DMS79 treated with DMSO at 0.1 percent for 48 hours (cell line): ENCODE measurements around the gene MT2A.
"Not testable (repeated sequence)": the region's sequence is repeated elsewhere in the genome, so short reads cannot be mapped to it uniquely, and the experiment has no call there.

Experiments used
- DNase-seq: peaks from one replicate; lab custom pipeline; 2025; lab: John Stamatoyannopoulos, UW

MT2A gene

DNA sequence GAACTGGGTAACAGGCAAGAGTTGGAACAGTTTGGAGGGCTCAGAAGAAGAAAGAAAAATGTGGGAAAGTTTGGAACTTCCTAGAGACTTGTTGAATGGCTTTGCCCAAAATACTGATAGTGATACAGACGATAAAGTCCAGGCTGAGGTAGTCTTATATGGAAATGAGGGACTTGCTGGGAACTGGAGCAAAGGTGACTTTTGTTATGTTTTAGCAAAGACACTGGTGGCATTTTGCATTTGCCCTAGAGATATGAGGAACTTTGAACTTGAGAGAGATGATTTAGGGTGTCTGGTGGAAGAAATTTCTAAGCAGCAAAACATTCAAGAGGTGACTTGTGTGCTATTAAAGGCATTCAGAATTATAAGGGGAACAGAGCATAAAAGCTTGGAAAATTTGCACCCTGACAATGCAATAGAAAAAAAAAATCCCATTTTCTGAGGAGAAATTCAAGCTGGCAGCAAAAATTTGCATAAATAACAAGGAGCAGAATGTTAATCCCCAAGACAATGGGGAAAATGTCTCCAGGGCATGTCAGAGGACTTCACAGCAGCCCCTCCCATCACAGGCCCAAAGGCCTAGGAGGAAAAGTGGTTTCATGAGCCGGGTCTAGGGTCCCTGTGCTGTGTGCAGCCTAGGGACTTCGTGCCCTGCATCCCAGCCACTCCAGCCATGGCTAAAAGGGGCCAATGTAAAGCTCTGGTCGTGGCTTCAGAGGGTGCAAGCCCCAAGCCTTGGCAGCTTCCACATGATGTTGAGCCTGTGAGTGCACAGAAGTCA, 13.5 kb downstream of the MT2A start:
- DNase-seq: not testable (repeated sequence)

DNA sequence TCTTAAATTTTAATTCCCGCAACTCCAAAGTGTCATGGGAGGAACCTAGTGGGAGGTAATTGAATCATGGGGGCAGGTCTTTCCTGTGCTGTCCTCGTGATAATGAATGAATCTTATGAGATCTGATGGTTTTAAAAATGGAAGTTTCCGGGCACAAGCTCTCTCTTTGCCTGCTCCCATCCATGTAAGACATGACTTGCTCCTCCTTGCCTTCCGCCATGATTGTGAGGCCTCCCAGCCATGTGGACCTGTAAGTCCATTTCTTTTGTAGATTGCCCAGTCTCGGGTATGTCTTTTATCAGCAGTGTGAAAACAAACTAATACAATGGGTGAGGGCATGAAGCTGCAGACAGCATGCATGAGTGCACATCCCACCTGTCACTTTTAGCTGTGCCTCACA, 14.8 kb downstream of the MT2A start:
- DNase-seq: not testable (repeated sequence)

DNA sequence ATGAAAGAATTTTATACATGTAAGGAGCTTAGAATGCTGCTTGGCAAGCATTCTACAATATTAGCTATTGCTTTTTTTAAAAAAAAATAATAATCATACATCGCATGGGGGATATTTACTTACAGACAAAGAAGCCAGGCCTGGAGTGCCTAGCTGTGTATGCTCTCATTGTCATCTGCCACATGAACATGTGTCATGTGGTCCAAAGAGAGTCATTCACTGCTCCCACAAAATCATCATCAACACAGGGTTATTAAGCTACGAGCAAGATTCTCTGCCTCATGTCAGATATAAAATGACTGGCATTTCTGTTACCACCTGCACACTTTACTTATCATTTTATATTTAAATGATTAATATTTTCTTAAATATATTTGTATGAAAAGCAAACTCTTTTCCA, 15.3 kb downstream of the MT2A start:
- no peak for DNase-seq

GRCh38 chr16:56625140-56625942, 17.0 kb downstream of the MT2A start, which contains the start of gene MT1E:
TSS of gene MT1E (plus strand) at chr16:56625781. CDS start at chr16:56625852, 71 bp downstream.
- DNase-seq: peak; percentile 34

GRCh38 chr16:56625943-56626654, 17.7 kb downstream of the MT2A start:
- peak; percentile 34 for DNase-seq

DNA sequence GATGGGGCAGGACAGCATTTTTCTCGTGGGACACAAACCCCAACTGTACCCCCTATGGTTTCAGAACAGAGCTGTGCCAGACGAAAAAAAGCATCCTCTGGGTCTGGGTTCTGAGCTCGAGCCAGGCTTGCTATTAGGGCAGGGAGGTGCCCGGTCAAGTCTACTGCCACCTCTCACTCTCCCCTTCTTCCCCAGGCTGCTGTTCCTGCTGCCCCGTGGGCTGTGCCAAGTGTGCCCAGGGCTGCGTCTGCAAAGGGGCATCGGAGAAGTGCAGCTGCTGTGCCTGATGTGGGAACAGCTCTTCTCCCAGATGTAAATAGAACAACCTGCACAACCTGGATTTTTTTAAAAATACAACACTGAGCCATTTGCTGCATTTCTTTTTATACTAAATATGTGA, 18.3 kb downstream of the MT2A start:
- DNase-seq: no peak

- DNase-seq: no peak
Observed at GRCh38 chr16:56628486-56629350, 20.3 kb downstream of the MT2A start.

- DNase-seq: no peak
Observed at GRCh38 chr16:56629531-56629930, 21.1 kb downstream of the MT2A start.

DNA sequence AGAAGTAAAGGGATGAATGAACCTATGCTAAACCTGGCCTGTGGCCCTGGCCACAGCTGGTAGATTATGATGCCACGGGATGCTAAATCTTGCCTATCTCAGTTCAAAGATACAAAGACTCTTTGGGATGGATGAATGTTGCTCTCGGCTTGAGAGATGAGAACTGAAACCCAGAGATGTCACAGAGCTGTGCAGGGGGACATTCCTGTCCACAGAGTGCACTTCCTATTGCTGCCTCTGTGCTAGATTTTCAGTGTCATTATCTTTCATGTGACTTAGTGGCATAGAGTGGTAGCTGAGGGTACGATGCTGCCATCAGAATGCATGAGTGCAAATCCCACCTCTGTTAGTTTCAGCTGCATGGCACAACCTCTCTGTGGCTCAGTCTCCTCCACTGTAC, 21.8 kb downstream of the MT2A start:
- no peak for DNase-seq

- DNase-seq: no peak
Observed at GRCh38 chr16:56631197-56631596, 22.8 kb downstream of the MT2A start.

- DNase-seq: no peak
Observed at GRCh38 chr16:56631832-56632155, 23.4 kb downstream of the MT2A start.

DNA sequence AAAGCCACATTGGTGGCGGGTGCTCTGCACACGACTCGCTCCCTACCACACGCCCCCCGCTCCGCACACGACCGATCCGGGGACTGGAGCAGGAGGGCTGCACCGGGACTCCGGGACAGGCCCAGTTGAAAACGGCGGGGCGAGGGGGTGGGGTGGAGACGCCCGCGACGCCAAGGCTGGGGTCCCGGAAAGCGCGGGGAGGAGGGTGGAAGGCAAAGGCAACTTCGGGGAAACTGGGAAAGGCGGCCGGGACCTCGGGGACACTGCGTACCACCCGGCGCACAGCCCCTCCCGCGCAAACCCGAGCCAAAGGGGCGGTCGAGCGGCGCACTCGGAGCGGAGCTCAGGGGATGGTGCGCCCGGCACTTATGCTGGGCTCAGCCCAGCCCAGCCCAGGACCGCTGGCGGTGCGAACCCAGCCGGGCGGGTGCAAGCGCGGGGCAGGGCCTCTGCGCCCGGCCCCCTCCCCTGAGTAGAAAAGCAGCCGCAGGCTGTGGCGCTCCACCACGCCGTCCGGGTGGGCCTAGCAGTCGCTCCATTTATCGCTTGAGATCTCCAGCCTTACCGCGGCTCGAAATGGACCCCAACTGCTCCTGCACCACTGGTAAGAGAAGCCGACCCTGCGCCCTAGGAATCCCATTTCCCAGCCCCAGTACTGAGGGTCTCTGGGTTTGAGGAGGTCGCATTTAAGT, 23.9 kb downstream of the MT2A start, which contains the start of gene MT1M:
Gene MT1M, plus strand, starts transcription at position 504 of the 692 bp plus-strand sequence. Its CDS starts 73 bp downstream, at position 577.
- no peak for DNase-seq

DNA sequence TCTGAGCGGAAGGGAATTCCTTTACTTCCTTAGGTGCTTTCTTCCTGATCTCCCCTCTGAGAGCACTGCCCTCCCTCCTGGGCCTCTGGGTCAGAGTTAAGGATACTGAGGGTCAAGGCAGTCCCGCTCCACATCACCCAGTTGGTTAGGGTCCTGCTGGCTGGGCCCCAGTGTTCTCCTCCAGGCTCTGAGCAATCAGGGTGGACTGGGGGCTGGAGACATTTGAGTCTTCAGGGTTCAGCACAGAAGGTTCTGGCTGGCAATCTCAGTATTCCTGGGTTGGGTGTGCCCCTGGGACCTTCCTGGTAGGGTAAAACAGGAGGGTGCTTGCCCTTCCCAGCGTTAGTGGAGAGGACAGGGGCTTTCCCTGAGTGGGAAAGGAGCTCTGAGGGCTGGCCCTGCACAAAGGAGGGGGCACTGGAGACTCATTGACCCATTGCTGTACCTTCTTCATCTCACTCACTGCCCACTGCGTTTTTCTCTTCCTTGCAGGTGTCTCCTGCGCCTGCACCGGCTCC, 24.5 kb downstream of the MT2A start:
- no peak for DNase-seq

GRCh38 chr16:56633535-56633934, 25.2 kb downstream of the MT2A start:
- DNase-seq: no peak

- DNase-seq: no peak
Observed at GRCh38 chr16:56634715-56635440, 26.5 kb downstream of the MT2A start.

- DNase-seq: no peak
Observed at GRCh38 chr16:56635441-56635967, 27.1 kb downstream of the MT2A start.

DNA sequence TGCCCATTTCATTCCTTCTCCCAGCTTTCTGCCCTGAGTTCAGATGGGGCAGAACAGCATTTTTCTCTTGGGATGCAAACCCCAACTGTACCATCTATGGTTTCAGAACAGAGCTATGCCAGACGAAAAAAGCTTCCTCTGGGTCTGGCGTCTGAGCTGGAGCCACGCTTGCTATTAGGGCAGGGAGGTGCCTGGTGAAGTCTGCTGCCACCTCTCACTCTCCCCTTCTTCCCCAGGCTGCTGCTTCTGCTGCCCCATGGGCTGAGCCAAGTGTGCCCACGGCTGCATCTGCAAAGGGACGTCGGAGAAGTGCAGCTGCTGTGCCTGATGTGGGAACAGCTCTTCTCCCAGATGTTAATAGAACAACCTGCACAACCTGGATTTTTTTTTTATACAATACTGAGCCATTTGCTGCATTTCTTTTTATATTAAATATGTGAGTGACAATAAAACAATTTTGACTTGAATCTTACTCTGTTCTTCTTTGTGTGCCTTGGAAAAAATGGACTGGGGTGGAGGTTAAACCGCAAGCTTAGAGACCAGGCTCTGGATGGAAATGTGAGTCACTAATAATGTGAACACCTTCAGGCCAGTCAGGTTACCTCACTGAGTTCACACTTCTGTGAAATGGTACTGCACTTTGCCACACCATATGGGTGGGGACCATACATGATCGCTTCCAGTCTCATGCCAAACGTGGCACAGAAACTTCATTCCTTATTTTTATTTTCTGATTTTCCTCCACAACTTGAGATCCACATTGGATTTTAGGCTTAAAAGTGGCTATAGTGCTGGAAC, 28.4 kb downstream of the MT2A start:
- DNase-seq: no peak

- peak; percentile 11 for DNase-seq
Observed at GRCh38 chr16:56637814-56638750, 29.7 kb downstream of the MT2A start, which contains the start of gene MT1A. TSS of gene MT1A (plus strand) at chr16:56638666. CDS start at chr16:56638739, 73 bp downstream.
